NCI-H524 (cell line): Measurements from ENCODE around the gene PRKCH.

Source experiments
- DNase-seq, 2 experiments: peaks; one replicate each; lab custom pipeline; 2025; lab: John Stamatoyannopoulos, UW

Gene PRKCH

GRCh38 chr14:61337893-61338292 is 16.5 kb downstream of the PRKCH start:
- no peak for DNase-seq

DNA sequence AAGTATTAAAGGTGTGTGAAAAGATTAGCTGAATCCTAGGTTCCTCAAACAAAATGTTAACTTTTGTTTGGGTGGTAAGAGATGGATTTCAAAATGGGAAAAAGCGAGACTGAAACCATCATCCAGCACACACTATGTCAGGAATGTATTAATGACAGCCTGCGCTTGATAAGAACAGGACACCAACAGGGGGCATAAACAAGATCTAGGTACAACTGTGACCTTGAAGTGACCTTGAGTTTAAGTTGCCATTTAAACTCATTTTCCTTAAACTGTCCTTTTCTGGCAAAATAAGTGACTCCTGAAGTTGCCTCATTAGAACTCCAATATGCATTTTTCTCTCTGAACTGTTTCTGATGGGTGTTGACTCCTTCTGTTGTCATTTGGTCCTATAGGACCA is 17.1 kb downstream of the PRKCH start:
- no peak for DNase-seq

DNA sequence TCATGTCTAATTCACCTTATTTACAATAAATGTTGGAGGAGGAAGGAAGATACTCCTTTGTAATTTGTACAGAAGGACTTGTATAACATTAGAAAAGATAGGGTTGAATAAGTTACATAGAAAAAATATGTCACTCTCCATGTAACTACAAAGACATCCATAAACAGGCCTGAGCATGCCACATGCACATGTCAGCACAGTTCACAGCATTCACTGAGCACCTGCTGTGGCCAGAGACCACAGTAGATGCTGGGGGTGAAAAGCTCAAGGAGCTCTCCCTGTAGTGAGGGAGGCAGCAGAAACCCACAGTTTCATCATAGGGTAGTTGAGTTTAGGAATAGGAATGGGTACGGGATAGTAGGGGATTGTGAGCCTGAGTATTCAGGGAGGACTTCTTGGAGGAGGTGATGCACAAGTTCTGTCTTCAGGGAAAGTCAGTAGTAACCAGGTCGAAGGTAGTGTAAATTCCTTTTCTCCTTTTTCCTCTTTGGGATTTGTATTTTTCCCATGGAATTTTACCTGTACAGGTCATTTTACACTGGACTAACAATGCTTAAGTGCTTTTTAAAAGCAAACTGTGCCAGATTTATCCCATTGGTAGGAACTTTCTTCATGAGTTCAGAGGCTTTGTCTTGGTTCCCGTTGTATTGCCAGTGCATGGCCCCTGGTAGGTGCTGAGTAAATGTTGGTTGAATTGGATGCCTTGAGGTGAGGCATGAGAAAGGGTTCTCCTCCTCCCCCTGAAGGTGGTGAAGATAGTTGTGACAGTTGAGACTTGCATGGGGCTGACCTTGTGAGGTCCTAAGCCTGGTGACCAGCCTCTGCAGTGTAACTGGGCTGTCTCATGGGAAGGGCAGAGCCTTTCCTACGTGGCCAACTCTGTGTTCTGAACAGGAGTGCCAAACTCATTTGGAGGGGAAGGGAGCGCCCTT is 20.2 kb downstream of the PRKCH start:
- DNase-seq, result no peak

- no peak for DNase-seq
Observed at GRCh38 chr14:61342486-61342885, 21.1 kb downstream of the PRKCH start.

- DNase-seq, result no peak
Observed at GRCh38 chr14:61342932-61343331, 21.6 kb downstream of the PRKCH start.

GRCh38 chr14:61343471-61343870 is 22.1 kb downstream of the PRKCH start:
- DNase-seq, result no peak

DNA sequence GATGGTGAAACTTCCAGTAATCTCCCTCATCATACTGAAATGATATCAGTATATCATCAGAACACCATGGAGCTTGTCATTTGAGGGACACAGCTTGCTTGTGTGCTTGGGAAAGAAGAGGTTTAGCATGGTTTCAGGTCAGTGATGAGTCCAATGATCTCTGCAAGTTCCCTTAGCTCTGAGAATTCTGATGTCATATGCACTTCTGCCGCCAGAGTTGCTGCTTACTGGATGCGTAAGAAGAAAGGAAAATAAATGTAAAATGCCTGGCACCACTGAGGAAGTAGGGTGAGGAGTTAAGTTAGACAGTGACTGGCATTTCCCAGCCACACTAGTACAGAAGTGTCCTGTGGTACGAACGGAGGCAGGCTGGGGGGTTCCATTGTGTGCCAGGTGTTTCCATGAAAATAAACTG is 22.6 kb downstream of the PRKCH start:
- no peak for DNase-seq

GRCh38 chr14:61344437-61345150 is 23.2 kb downstream of the PRKCH start:
- no peak for DNase-seq

DNA sequence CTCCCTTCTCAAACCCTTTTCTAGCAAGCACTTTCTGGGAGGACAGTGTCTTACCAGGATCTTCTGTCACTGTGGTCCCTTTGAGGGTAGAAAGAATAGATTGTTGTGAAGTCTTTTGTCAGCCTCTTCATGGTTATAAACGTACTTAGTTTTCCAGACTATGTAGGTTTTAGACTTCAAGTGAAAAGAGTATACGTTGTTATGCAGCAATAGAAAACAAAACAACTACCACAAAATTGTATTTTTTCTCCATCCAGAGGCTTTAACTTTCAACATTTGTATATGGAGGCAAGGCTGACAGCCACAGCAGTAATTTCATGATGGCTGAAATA is 23.7 kb downstream of the PRKCH start:
- DNase-seq, result no peak

DNA sequence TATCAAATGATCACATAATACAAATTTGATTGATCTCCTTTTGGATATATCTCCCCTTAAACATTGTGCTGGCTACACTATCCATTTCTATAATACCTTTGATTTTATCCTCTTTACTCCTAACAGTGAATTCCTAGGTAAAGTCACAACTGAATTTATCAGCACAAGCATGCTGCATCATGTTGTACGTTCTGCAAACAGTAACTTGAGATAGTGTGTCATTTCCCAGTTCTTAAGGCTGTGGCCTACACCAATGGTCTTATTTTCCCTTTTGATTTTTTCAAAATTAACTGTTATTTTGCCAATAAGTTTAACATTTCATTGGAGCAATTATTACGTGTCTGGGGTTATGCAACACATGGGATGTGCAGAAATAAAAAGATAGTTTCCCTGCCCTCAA is 24.8 kb downstream of the PRKCH start:
- no peak for DNase-seq

DNA sequence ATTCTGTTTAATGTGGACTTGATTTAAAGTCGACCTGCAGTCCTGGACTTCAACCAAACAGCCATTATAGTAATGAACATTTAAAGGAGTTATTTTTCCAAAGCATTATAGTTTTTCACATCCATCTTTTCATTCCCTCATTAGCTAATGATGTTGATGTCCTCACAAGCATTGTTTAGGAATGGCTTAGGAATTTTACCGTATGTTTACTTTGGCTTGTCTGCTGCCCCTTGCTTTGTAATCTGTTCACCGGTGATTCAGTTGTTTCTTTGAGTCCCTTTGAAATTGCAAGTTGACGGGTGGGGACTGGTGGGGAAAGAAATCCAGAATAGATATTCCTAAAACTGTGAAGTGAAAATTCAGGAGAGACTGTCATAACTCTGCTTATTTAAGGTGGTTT is 25.4 kb downstream of the PRKCH start:
- DNase-seq, result no peak

- no peak for DNase-seq
Observed at GRCh38 chr14:61347826-61348443, 26.6 kb downstream of the PRKCH start.

DNA sequence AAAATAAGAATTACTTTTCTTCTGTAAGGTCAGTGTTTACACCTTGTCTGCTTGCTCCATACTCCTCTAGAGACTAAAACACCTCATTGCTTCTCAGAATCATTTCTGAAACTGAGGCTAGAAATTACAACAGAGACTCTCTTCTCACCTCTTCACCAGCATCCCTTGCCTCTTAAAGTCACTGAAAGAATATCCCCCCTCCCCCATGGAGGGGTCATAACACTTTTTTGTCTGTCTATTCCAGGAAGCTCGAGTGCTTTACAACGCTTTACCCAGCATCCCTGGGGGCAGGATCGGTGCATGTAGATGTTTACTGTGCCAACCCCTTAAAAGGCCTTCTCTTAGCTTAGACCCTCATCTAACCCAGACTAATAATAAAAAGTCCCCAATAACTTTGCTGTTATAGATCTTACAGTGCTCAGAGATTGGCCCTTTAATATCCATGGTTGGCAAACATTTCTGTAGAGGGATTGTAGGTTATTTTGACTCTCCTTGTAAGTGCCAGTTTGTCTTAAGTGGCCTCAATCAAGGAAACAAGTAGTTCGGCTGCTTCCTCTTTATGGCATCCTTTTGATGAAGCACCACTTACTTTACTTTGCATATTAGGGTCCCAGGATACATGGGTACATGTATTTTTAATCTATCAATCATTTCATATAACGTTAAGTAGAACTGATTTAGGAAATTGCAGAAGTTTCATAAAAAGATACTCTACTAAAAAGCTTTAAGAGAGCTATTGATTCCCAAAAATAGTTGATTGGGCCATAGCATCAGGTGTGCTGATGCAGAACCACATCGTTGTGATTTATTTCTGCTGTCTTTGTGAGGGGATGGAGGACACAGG is 29.3 kb downstream of the PRKCH start:
- no peak for DNase-seq

- DNase-seq, result no peak
Observed at GRCh38 chr14:61351477-61351876, 30.1 kb downstream of the PRKCH start.

GRCh38 chr14:61355892-61356325 is 34.5 kb downstream of the PRKCH start:
- no peak for DNase-seq

- no peak for DNase-seq
Observed at GRCh38 chr14:61357123-61357522, 35.7 kb downstream of the PRKCH start.

DNA sequence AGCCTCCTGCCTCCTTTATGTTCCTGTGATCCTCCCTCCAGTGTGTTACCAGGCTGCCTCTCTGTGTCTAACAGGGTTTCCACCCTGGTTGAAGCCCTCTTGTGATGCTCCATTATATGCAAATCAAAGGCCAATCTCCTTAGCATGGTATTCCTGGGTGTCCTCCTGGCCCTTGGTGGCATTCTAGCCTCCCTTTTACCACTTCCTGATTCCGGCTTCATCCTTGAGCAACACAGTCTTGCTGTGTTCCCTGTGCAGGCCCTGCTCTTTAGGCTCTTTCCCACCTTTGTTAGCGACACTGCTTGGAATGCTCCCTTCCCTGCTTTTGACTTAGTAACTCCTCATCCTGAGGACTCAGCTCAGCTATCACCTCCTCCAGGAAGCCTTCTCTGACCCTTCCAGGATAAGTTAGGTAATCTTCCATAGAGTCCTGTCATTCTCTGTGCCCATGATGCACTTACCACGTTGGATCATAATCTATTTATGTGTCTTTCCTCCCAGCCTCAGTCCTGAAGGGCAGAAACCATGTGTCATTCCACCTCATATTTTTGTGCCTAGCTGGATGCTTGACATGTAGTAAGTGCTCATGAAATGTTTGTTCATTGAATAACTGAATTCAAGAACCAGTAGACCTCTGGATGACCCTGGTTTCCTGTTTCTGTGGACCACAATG is 37.3 kb downstream of the PRKCH start:
- no peak for DNase-seq

DNA sequence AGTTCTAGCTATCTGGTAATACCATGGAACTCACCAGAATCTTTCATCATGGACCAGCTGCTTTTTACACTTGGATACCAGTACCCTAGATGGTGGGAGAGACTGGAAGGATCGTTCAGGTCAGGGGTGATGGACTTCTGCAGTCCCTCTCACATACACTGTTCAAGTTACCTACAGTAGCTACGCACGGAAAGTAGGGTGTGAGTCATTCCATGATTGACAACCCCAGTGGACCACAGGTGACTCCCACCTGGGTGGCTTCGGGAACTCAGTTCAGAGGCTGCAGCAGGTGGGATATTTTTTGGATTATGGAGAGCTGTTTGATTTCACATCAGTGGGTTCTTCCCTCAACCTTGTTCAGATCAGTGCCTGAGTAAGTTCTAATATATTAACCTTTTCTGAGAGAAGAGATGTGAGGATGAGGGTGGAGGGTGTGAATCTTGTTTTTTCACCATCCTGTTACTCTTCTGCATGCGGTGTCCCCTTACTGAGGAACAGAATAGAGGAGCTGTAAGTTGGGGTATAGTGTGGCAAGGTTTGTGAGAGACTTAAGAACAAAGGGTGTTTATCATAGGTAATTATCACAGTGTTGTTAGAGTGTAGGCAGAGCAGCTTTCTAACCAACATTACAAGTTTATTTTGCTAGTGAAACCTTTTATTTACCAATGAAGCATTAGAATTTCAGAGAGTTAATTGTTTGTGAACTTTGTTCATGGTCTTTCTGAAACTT is 39.6 kb downstream of the PRKCH start:
- DNase-seq, result no peak

GRCh38 chr14:61362072-61362750 is 40.8 kb downstream of the PRKCH start:
- no peak for DNase-seq

DNA sequence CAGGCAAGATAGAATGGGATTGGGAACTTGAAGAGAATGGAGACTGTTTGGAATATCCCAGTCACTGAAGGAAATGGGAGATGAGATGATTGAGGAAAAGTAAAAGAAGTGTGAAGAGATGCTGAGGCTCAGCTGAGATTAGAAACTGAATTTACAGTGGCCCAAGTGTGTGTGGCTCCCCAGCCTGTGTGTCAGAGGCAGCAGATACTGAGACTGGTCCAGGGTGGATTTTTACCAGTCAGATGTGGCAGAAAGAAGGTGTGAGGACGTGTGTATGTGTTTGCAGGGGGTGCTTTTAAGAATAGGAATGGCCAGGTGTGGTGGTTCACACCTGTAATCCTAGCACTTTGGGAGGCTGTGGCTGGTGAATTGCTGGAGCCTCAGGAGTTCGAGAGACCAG is 42.9 kb downstream of the PRKCH start:
- DNase-seq, result no peak
